ENCODE data around the gene TSC22D1. TPM values are rescaled to one million over a fixed set of nuclear protein-coding genes. Genes with fewer than 3 reads are reported as not detected.
"Not testable (repeated sequence)": the region's sequence is repeated elsewhere in the genome, so short reads cannot be mapped to it uniquely, and the experiment has no call there.

The TSC22D1 gene
- total RNA-seq, 2 donors from 2014 or later = 95.9 to 107 TPM

DNA sequence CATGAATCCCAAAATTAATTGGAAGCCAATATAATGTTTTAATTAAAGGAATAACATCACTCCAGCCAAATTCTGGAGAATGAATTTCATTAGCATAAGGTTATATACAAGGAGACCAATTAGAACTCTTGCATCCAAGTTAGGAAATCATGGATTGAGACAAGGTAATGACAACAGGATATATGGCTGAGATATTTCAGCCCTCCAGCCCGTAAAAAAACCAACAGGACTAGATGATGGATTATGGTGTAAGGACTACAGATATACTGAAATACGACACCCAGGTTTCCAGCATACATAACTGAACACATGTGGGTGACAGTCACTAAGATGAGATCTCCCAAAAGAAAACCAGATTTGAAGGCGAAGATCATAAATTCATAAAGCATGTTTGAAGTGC, 56.5 kb downstream of the TSC22D1 start:
- no peaks in the 10 kb centered on the region for H3K27me3 ChIP-seq (ENCODE audit: control insufficient read depth, insufficient read depth, low read length, poor library complexity, severe bottlenecking)
- peaks cover 12% of the 10 kb centered on the region for H3K4me1 Mint-ChIP-seq
- H3K27ac Mint-ChIP-seq = no peak overlapping the region
- no peak for TF ChIP-seq CTCF (conservative IDR thresholded peaks at IDR 0.05)
- no peaks in the 10 kb centered on the region for H3K9me3 ChIP-seq (ENCODE audit: control insufficient read depth, low read length)
- H3K36me3 Mint-ChIP-seq (ENCODE audit: low read depth) = peaks cover 2% of the 10 kb centered on the region
- WGBS, 2 experiments (ENCODE audit: insufficient coverage in 1 of 2, insufficient read length in 1 of 2) = 93 to 100% methylated on average over 2 to 3 of the region's 3 CpGs
- peaks cover 4% of the 10 kb centered on the region for H3K4me1 ChIP-seq (ENCODE audit: control insufficient read depth, insufficient read depth, low read length)
- H3K36me3 ChIP-seq (ENCODE audit: control insufficient read depth, insufficient read depth, low read length) = no peaks in the 10 kb centered on the region
- H3K4me3 ChIP-seq (ENCODE audit: low read length) = no peak overlapping the region
- H3K4me3 Mint-ChIP-seq = no peak overlapping the region
- no peaks in the 10 kb centered on the region for H3K9me3 Mint-ChIP-seq
- no peak overlapping the region for H3K27ac ChIP-seq (ENCODE audit: low read depth, low read length)
- no peak overlapping the region for H3K9ac ChIP-seq (ENCODE audit: extremely low read depth, low read length, poor library complexity, severe bottlenecking)
- no peak for DNase-seq
- H3K27me3 Mint-ChIP-seq (ENCODE audit: insufficient read depth) = no peaks in the 10 kb centered on the region

DNA sequence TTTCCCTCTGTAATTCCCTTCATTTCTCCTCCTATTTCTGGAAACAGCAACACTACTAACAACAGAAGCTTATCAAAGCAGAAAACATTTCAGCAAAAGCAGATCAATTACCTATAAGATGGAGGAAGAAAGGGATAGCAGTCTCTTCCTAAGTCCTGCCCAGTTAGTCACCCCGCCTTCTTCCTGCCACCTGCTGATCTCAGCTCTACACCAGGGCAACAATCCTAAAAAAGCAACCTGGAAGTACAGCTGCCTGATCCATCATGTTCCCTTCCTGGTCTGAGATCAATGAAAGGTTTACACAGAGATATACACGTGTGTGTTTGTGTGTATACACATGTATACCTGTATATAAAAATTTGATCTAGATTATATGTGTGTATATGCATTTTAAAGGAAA, 59.4 kb downstream of the TSC22D1 start:
- H3K36me3 Mint-ChIP-seq (ENCODE audit: low read depth) = peaks cover 24% of the 10 kb centered on the region
- no peak for TF ChIP-seq CTCF (conservative IDR thresholded peaks at IDR 0.05)

DNA sequence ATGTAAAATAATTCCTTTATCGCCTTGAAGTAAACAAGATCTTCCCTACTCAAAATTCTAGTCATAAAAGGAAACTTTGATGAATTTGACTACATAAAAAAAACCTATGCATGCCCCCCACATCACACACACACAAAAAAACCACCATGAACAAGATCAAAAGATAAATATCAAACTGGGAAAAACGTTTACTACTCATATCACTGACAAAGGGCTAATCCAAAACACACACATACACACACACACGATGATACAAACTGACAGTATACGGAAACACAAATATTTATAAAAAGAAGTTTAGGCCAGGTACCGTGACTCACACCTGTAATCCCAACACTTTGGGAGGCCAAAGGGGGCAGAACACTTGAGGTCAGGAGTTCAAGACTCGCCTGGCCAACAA, 61.9 kb downstream of the TSC22D1 start:
- Histone ChIP-seq H3K36me3 (ENCODE audit: control insufficient read depth, insufficient read depth, low read length) (peaks cover 9% of the 10 kb centered on the region), H3K9ac (ENCODE audit: extremely low read depth, low read length, poor library complexity, severe bottlenecking) (no peak overlapping the region), H3K27me3 (ENCODE audit: control insufficient read depth, insufficient read depth, low read length, poor library complexity, severe bottlenecking) (no peaks in the 10 kb centered on the region), H3K4me3 (ENCODE audit: low read length) (no peak overlapping the region), H3K9me3 (ENCODE audit: control insufficient read depth, low read length) (no peaks in the 10 kb centered on the region), H3K4me1 (ENCODE audit: control insufficient read depth, insufficient read depth, low read length) (no peaks in the 10 kb centered on the region), H3K27ac (ENCODE audit: low read depth, low read length) (no peak overlapping the region)
- H3K9me3 Mint-ChIP-seq = no peaks in the 10 kb centered on the region
- H3K4me3 Mint-ChIP-seq = no peak overlapping the region
- H3K27ac Mint-ChIP-seq = no peak overlapping the region
- 88 to 94% methylated on average over 5 to 6 of the region's 6 CpGs for WGBS, 2 experiments (ENCODE audit: insufficient coverage in 1 of 2, insufficient read length in 1 of 2)
- no peak for TF ChIP-seq CTCF (conservative IDR thresholded peaks at IDR 0.05)
- H3K4me1 Mint-ChIP-seq = peaks cover 10% of the 10 kb centered on the region
- H3K27me3 Mint-ChIP-seq (ENCODE audit: insufficient read depth) = no peaks in the 10 kb centered on the region
- no peak for DNase-seq
- peaks cover 32% of the 10 kb centered on the region for H3K36me3 Mint-ChIP-seq (ENCODE audit: low read depth)

More for the DNA sequence above, 59.4 kb downstream of the TSC22D1 start:
- Histone ChIP-seq H3K9ac (ENCODE audit: extremely low read depth, low read length, poor library complexity, severe bottlenecking) (no peak overlapping the region), H3K4me1 (ENCODE audit: control insufficient read depth, insufficient read depth, low read length) (no peaks in the 10 kb centered on the region), H3K27ac (ENCODE audit: low read depth, low read length) (no peak overlapping the region), H3K36me3 (ENCODE audit: control insufficient read depth, insufficient read depth, low read length) (no peaks in the 10 kb centered on the region), H3K27me3 (ENCODE audit: control insufficient read depth, insufficient read depth, low read length, poor library complexity, severe bottlenecking) (no peaks in the 10 kb centered on the region), H3K9me3 (ENCODE audit: control insufficient read depth, low read length) (no peaks in the 10 kb centered on the region), H3K4me3 (ENCODE audit: low read length) (no peak overlapping the region)
- Mint-ChIP-seq H3K9me3 (no peaks in the 10 kb centered on the region), H3K27ac (no peak overlapping the region), H3K4me1 (peaks cover 14% of the 10 kb centered on the region), H3K27me3 (ENCODE audit: insufficient read depth) (no peaks in the 10 kb centered on the region), H3K4me3 (no peak overlapping the region)
- 60 to 70% methylated on average over 1 of the region's 2 CpGs for WGBS, 2 experiments (ENCODE audit: insufficient coverage in 1 of 2, insufficient read length in 1 of 2)
- DNase-seq = peak; percentile 64

GRCh38 chr13:44509853-44510252, 66.3 kb downstream of the TSC22D1 start:
- H3K4me1 ChIP-seq (ENCODE audit: control insufficient read depth, insufficient read depth, low read length); H3K9me3 ChIP-seq (ENCODE audit: control insufficient read depth, low read length); DNase-seq; H3K9me3 Mint-ChIP-seq; H3K9ac ChIP-seq (ENCODE audit: extremely low read depth, low read length, poor library complexity, severe bottlenecking); H3K4me3 Mint-ChIP-seq; H3K27me3 ChIP-seq (ENCODE audit: control insufficient read depth, insufficient read depth, low read length, poor library complexity, severe bottlenecking); H3K27me3 Mint-ChIP-seq (ENCODE audit: insufficient read depth); H3K27ac ChIP-seq (ENCODE audit: low read depth, low read length); H3K27ac Mint-ChIP-seq; H3K4me3 ChIP-seq (ENCODE audit: low read length); H3K36me3 ChIP-seq (ENCODE audit: control insufficient read depth, insufficient read depth, low read length): not testable (repeated sequence)
- 93 to 96% methylated on average over 2 to 6 of the region's 6 CpGs for WGBS, 2 experiments (ENCODE audit: insufficient coverage in 1 of 2, insufficient read length in 1 of 2)
- H3K36me3 Mint-ChIP-seq (ENCODE audit: low read depth) = peaks cover 34% of the 10 kb centered on the region
- peaks cover 24% of the 10 kb centered on the region for H3K4me1 Mint-ChIP-seq
